Thyroid gland (tissue), 4 donors: ENCODE results near the gene RTBDN.

Source experiments
- CTCF ChIP-seq, 6 experiments: fragments of 200-600 bp in 3 of 6; fragments of 450-650 bp in 3 of 6; sonication (generic) in 3 of 6; IDR thresholded peaks; one replicate each; pipeline ENCODE4 v1.5.1; 2016 to 2019; ENCODE audit warnings: antibody characterized with exemption in 6 of 6, mild to moderate bottlenecking in 2 of 6, inconsistent platforms in 1 of 6, moderate library complexity in 1 of 6
- POLR2A ChIP-seq, 2 donors: fragments of 450-650 bp; IDR thresholded peaks; one replicate each; pipeline ENCODE4 v1.6.1; 2017; ENCODE audit warnings: antibody characterized with exemption in 2 of 2, mild to moderate bottlenecking in 2 of 2, moderate library complexity in 1 of 2

- TF ChIP-seq POLR2A (IDR thresholded peaks at IDR 0.05) (no peak), CTCF (IDR thresholded peaks at IDR 0.05) (no peak)
Measured at GRCh38 chr19:12790628-12791344, 43.6 kb downstream of the RTBDN start.
